ENCODE data around the gene GPX8.

Gene GPX8

GRCh38 chr5:55151923-55152842 is 7.8 kb upstream of the GPX8 start:
- peak; percentile 99 for ATAC-seq (ENCODE audit: low read depth)
- H3K27me3 ChIP-seq (ENCODE audit: insufficient read depth, poor library complexity, severe bottlenecking), result no peaks in the 10 kb centered on the region
- no peaks in the 10 kb centered on the region for H3K9me3 ChIP-seq (ENCODE audit: severe bottlenecking)
- peak overlapping the region; percentile 41 for H3K27ac ChIP-seq (ENCODE audit: poor library complexity, severe bottlenecking)
- no peaks in the 10 kb centered on the region for H3K36me3 ChIP-seq (ENCODE audit: low read depth)
- H3K4me3 ChIP-seq (ENCODE audit: severe bottlenecking), result no peak overlapping the region
- TF ChIP-seq CTCF (IDR thresholded peaks at IDR 0.05; ENCODE audit: poor library complexity, severe bottlenecking), result no peak
- peaks cover 27% of the 10 kb centered on the region for H3K4me1 ChIP-seq (ENCODE audit: insufficient read depth, poor library complexity, severe bottlenecking)
- peak; percentile 76 for DNase-seq (ENCODE audit: low spot score)

GRCh38 chr5:55154873-55155272 is 5.1 kb upstream of the GPX8 start:
- Histone ChIP-seq H3K4me1 (ENCODE audit: insufficient read depth, poor library complexity, severe bottlenecking) (peaks cover 25% of the 10 kb centered on the region), H3K36me3 (ENCODE audit: low read depth) (no peaks in the 10 kb centered on the region), H3K27ac (ENCODE audit: poor library complexity, severe bottlenecking) (no peak overlapping the region), H3K9me3 (ENCODE audit: severe bottlenecking) (no peaks in the 10 kb centered on the region), H3K4me3 (ENCODE audit: severe bottlenecking) (no peak overlapping the region), H3K27me3 (ENCODE audit: insufficient read depth, poor library complexity, severe bottlenecking) (no peaks in the 10 kb centered on the region)
- DNase-seq (ENCODE audit: low spot score) (no peak), ATAC-seq (ENCODE audit: low read depth) (0 out of 3 replicates have a peak, but pooled peaks have one; percentile 2)
- TF ChIP-seq CTCF (IDR thresholded peaks at IDR 0.05; ENCODE audit: poor library complexity, severe bottlenecking), result no peak

GRCh38 chr5:55160493-55161209 is 680 bp downstream of the GPX8 start:
- no peak for TF ChIP-seq CTCF (IDR thresholded peaks at IDR 0.05; ENCODE audit: poor library complexity, severe bottlenecking)
- peak; percentile 85 for ATAC-seq (ENCODE audit: low read depth)
- peak; percentile 74 for DNase-seq (ENCODE audit: low spot score)
- peaks cover 5% of the 10 kb centered on the region for H3K4me1 ChIP-seq (ENCODE audit: insufficient read depth, poor library complexity, severe bottlenecking)
- peak overlapping the region; percentile 53 for H3K4me3 ChIP-seq (ENCODE audit: severe bottlenecking)
- H3K9me3 ChIP-seq (ENCODE audit: severe bottlenecking), result no peaks in the 10 kb centered on the region
- peak overlapping the region; percentile 64 for H3K27ac ChIP-seq (ENCODE audit: poor library complexity, severe bottlenecking)
- peaks cover 45% of the 10 kb centered on the region for H3K36me3 ChIP-seq (ENCODE audit: low read depth)
- no peaks in the 10 kb centered on the region for H3K27me3 ChIP-seq (ENCODE audit: insufficient read depth, poor library complexity, severe bottlenecking)

GRCh38 chr5:55162666-55163065 is 2.7 kb downstream of the GPX8 start:
- Histone ChIP-seq H3K27ac (ENCODE audit: poor library complexity, severe bottlenecking) (no peak overlapping the region), H3K36me3 (ENCODE audit: low read depth) (peaks cover 46% of the 10 kb centered on the region), H3K4me1 (ENCODE audit: insufficient read depth, poor library complexity, severe bottlenecking) (peaks cover 5% of the 10 kb centered on the region), H3K9me3 (ENCODE audit: severe bottlenecking) (no peaks in the 10 kb centered on the region), H3K4me3 (ENCODE audit: severe bottlenecking) (no peak overlapping the region), H3K27me3 (ENCODE audit: insufficient read depth, poor library complexity, severe bottlenecking) (no peaks in the 10 kb centered on the region)
- DNase-seq (ENCODE audit: low spot score) (no peak), ATAC-seq (ENCODE audit: low read depth) (no peak)
- no peak for TF ChIP-seq CTCF (IDR thresholded peaks at IDR 0.05; ENCODE audit: poor library complexity, severe bottlenecking)

Measured in RWPE2 (cell line).